Fibroblast of villous mesenchyme (primary cell): ENCODE data around the gene IL36B. TPM values are rescaled to one million over a fixed set of nuclear protein-coding genes. Genes with fewer than 3 reads are reported as not detected.

Experiments
- DNase-seq: peaks from one replicate; pipeline ENCODE4 v3.0.0-alpha.2; 2010; ENCODE audit warnings: low read depth
- H3K4me3 ChIP-seq: 2 replicates; pipeline ENCODE4 v1.5.1; 2011; ENCODE audit warnings: low read depth, mild to moderate bottlenecking, low read length
- CTCF ChIP-seq: IDR thresholded peaks from 2 replicates; pipeline ENCODE4 v1.5.1; 2012; ENCODE audit warnings: low read depth, mild to moderate bottlenecking, low read length; ENCODE audit not compliant: insufficient read depth
- total RNA-seq: library from RNA; depleted of rRNA; stranded (reverse); fragments of >200 nt; gene quantifications from 2 replicates; pipeline ENCODE4 v1.2.3, GENCODE V29; 2012

The IL36B gene
- total RNA-seq, 1 donor: not detected

- no peak for TF ChIP-seq CTCF
- H3K4me3 ChIP-seq: no peak overlapping the region
- DNase-seq: no peak
Measured at GRCh38 chr2:113091231-113091896, 38.7 kb upstream of the IL36B start.

- H3K4me3 ChIP-seq: no peak overlapping the region
- no peak for TF ChIP-seq CTCF
- DNase-seq: no peak
Measured at GRCh38 chr2:113089916-113090315, 37.2 kb upstream of the IL36B start.

DNA sequence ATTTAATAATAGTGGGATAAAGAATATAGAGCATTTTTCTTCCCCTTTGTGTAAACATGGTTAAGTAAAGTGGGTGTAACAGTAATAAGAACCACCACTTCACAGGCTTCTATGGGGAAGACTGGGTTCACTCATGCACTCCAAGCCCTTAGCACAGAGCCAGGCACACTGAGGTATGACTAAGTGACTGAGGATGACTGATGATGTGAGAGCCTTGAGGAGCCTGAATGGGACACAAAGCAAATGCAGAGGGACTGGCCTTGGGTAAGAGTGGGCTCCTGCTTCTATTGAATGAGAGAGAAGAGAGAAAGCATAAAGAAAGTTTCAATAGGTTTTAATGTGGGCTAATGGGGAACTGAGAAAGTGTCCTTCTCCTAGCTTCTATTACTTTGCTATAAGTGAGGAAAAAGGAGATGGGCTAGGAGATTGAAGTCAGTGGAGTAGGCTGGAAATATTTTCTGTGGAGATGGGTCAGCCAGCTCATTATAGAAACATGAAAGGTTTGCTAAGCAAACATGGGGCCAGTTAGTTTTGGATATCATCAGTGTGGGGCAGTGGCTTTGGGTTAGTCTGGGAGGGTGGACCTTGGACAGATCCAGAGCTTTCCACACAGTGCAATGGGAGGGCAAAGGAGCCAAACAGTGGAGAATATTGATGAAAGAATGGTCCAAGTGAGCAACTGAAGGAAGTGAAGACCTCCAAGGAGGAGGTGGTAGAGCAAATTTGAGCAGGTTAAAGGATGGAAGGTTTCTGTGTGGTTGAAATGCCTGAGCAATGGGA lies 35.7 kb upstream of the IL36B start:
- no peak overlapping the region for H3K4me3 ChIP-seq
- TF ChIP-seq CTCF: no peak
- no peak for DNase-seq

GRCh38 chr2:113085542-113085941 lies 32.9 kb upstream of the IL36B start:
- DNase-seq: no peak
- no peak overlapping the region for H3K4me3 ChIP-seq
- no peak for TF ChIP-seq CTCF

- DNase-seq: no peak
- TF ChIP-seq CTCF: peak; percentile 40
- no peak overlapping the region for H3K4me3 ChIP-seq
Measured at GRCh38 chr2:113084249-113085000, 31.8 kb upstream of the IL36B start.

GRCh38 chr2:113083296-113083695 lies 30.6 kb upstream of the IL36B start:
- H3K4me3 ChIP-seq: no peak overlapping the region
- no peak for TF ChIP-seq CTCF
- no peak for DNase-seq
